Measurements from ENCODE around the gene LRRC7.

GRCh38 chr1:69587391-69587790, 19.7 kb downstream of the LRRC7 start:
- TF ChIP-seq CTCF (IDR thresholded peaks at IDR 0.05 in 4 of 5, conservative IDR thresholded peaks at IDR 0.05 in 1 of 5) (no peak), POLR2A (IDR thresholded peaks at IDR 0.05) (no peak)

Measured in gastrocnemius medialis (tissue), 4 donors.